HG03064 (cell line): ENCODE results near the gene ATG5.
"Not testable (repeated sequence)": the region's sequence is repeated elsewhere in the genome, so short reads cannot be mapped to it uniquely, and the experiment has no call there.

Experiments
- ATAC-seq: cut with Tn5 transposase; IDR thresholded peaks from one replicate; pipeline ENCODE4 v1.9.1; 2021; ENCODE audit warnings: low read depth; ENCODE audit not compliant: unreplicated experiment

Gene ATG5

GRCh38 chr6:106161311-106161874 lies 164.2 kb downstream of the ATG5 start:
- ATAC-seq = no peak

DNA sequence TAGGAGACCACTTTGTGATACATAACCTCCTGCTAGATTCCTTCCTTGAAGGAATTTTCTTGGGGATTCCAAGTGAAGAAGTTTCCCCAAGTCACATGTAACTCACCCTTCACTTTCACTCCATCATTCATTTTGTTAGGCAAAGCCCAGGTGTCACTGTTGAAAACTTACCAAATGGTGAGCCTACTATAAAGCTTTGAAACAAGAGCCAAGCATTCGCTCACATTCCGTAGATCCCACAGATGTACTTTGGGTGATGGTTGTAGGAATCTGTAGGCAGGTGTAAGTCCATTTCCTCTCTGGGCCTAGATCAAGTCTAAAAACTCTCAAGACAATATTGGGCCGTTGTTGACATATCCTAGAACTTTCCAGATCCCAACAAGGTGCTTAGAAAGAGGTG lies 165.4 kb downstream of the ATG5 start:
- ATAC-seq = no peak

DNA sequence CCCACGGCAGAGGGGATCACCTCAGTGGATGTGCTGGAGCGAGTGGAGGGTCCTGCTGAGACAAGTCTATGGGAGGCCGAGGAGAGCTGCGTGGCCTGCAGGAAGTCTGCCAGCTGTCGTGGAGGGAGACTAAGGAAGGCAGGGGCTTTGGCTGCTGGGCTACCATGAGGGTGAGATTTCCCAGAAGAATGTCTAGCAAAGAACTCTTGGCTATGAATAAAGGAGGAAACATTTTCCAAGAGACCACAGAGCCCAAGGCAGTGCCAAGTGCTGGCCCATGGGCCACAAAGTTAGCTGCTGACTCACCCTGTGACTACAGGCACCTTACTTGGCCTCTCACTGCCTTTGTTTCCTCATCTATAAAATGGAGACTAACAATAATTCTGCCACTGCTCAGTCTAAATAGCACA lies 166.0 kb downstream of the ATG5 start:
- no peak for ATAC-seq

DNA sequence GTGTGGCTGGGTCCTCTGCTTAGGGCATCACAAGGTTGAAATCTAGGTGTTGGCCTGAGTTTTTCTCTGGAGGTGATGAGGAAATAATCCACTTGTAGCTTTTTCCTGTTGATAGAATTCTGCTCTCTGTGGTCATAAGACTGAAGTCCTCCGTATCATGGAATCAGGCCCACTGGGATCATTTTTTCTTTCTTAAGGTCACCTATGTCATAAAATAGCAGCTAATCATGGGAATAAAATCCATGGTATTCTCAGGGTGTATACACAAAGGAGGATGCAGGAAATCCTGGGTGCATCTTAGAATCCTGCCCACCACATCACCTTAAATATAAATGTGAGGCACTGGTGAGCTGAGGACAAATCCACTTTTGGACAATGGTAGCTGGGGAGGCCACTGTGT lies 166.7 kb downstream of the ATG5 start:
- ATAC-seq = no peak

GRCh38 chr6:106156863-106157262 lies 168.7 kb downstream of the ATG5 start:
- ATAC-seq = no peak

DNA sequence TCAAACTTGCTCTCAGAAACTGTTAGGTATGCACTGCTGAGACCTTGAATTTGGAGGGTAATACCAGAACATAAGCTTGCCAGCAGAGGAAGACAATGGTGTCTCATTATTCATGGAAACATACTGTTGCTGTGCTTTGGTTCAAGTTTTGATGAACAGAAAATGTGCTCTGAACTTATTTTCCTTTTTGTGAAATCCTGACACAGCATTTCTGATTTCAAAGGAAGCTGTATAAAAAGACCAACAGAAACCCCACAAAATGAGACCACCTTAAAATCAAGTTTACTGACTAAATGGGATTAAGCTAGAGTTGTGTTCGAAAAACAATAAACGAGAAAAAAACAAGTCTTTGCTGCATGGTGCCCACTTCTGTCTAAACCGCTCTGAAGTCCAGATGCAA lies 169.1 kb downstream of the ATG5 start:
- ATAC-seq = no peak

- no peak for ATAC-seq
These were observed 170.2 kb downstream of the ATG5 start for GRCh38 chr6:106155219-106155830.

DNA sequence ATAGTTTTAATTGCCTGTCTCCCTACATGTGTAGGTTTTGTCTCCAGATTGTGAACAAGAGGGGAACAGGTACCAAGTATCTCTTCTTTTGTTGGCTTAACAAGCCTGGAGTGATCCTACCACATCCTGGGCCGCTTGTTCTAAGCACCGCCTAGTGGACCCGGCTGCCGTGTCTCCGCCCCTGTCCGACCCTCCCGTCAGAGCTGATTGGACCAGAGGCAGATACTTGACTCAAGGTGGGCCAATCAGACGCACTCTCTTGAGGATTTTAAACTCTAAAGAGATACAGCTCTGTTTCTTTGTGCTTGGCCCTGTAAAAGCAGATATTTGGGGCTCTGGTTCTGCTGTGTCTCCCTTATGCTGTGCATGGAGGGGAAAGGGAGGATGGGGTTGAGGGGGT lies 171.2 kb downstream of the ATG5 start:
- ATAC-seq = no peak

DNA sequence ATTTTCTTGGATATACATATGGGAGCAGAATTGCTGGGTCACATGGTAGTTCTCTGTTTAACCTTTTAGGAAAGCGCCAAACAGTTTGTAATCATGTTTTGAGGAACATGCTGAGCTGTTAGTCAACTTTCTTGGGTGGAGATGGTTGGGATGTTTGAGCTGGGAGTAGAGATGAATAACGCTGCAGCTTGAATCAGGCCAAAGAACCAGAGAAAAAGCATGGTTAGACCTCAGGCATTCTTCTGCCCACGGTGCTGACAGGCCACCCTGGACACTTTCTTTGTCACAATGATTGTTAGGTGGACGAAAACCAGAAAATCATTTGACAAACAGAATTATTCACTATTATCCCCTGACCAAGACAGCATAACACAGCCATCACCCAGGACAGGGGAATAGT lies 172.6 kb downstream of the ATG5 start:
- ATAC-seq = no peak

DNA sequence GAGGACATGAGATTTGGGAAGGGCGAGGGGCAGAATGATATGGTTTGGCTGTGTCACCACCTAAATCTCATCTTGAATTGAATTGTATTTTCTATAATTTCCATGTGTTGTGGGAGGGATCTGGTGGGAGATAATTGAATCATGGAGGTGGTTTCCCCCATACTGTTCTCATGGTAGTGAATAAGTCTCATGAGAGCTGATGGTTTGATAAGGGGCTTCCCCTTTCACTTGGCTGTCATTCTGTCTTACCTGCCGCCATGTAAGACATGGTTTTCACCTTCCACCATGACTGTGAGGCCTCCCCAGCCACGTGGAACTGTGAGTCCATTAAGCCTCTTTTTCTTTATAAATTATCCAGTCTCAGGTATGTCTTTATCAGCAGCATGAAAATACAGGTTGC lies 173.1 kb downstream of the ATG5 start:
- not testable (repeated sequence) for ATAC-seq

GRCh38 chr6:106149472-106150069 lies 176.0 kb downstream of the ATG5 start:
- ATAC-seq = no peak

DNA sequence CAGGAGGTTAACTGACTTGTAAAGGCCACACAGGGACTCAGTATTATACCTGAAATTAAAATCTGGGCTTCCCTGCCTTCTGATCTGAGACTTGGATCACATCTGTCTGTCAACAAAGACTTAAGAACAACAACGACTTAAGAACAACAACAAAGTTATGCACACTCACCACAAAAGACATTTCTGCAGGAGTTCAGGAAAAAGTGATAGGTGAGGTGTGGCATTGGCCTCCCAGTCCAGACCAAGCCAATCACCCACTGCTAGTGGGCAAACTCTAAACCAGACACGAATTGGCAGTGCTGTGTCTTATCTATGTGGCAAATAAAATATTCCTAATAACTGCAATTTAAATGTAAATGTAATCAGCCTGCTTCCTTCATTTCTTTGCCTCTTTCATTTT lies 178.1 kb downstream of the ATG5 start:
- ATAC-seq = no peak

- ATAC-seq = no peak
These were observed 178.7 kb downstream of the ATG5 start for GRCh38 chr6:106146852-106147351.

GRCh38 chr6:106145741-106146227 lies 179.8 kb downstream of the ATG5 start:
- ATAC-seq = no peak

GRCh38 chr6:106145144-106145543 lies 180.4 kb downstream of the ATG5 start:
- no peak for ATAC-seq

- no peak for ATAC-seq
These were observed 181.9 kb downstream of the ATG5 start for GRCh38 chr6:106143665-106144064.

DNA sequence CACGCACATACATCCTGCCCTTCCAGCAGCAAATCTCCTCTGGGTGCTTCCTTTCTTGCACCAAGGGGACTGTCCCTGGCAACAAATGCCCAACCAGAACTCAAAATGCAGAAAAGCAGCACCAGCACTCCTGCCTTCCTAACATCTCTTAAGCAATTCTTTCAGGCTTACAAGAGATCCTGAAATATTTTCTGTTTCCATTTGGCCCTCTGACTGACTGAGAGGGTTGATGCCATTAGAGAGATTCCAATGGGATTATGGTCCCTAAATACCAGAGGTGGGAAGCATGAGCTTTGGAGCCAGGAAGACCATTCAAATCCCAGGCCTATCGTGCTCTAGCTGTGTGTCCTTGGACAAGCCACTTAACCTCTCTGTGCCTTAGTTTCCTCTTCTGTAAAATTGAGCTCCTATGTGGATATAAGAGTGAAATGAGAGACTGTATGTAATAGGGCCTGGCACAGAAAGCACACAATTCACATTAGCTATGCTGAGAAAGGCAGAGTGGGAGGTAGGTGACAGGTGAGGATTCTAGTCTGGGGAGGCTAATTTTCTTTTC lies 182.6 kb downstream of the ATG5 start:
- ATAC-seq = no peak

- peak; percentile 70 for ATAC-seq
These were observed 183.9 kb downstream of the ATG5 start for GRCh38 chr6:106141441-106142237.

DNA sequence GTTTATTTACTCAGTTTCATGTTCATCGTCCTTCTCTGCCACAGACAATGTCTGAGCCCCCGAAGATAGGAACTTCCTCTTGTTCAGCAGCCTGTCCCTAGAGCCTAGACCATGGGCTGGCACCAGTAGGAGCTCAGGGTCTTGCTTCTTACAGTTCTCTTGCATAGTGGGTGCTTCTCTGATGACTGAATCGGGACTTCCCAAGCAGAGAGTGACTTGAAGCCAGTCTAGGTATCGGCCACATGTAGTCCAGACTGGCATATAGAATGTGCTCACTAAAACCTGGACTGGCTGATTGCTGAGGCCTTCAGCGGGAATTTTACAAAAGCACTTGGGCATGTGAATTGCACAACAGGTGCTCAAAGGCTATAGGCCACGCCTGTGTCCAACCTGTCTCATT lies 187.4 kb downstream of the ATG5 start:
- no peak for ATAC-seq

- no peak for ATAC-seq
These were observed 188.7 kb downstream of the ATG5 start for GRCh38 chr6:106136845-106137244.
